ENCODE results near the gene ACTR8.

The ACTR8 gene

DNA sequence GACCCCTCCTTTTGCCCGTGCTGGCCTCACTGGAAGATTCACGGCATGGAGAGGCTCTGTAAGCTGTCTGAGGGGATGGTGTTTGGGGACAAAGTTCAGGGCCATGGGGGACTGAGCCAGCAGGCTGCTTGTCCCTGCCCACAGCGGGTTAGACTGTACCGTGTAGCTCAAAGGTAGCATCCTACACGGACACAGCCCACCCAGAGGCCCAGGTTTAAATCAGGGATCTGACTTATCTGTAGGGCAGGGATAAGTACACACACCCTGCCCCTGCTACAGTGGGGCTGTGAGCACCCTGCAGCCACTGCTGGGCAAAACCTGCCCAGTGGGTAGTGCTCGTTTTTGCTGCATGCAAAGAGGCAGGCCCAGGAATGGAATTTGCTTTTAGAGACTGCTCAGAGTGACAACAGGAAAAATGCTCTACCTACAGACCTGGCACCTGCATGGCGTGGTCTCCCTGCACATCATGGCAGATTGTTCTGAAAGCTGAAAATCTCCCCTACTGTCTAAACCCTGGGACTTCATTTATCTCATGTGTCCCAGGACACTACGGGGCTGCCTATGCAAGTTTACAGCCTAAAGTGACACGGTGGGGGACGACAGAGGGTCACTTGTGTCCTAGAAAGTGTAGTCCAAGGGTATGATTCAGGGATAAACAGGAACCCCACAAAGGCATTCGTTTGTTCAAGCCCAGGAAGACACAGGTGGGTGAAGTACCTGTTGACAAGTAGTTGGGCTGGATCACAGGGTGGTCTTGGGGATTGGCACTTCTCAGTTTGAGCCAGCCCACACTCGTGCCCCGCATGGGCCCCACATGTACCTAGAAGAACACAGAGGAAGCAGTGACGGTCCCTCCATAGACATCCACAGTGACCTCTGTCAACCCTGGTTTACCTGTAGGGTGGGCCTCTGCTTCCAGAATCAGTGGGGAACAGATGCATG, 63.5 kb downstream of the ACTR8 start:
- Mint-ChIP-seq H3K4me3 (no peak overlapping the region), H3K27ac (no peak overlapping the region), H3K9me3 (no peaks in the 10 kb centered on the region), H3K27me3 (no peaks in the 10 kb centered on the region), H3K4me1 (ENCODE audit: low read depth) (no peaks in the 10 kb centered on the region), H3K36me3 (ENCODE audit: low read depth) (no peaks in the 10 kb centered on the region)

DNA sequence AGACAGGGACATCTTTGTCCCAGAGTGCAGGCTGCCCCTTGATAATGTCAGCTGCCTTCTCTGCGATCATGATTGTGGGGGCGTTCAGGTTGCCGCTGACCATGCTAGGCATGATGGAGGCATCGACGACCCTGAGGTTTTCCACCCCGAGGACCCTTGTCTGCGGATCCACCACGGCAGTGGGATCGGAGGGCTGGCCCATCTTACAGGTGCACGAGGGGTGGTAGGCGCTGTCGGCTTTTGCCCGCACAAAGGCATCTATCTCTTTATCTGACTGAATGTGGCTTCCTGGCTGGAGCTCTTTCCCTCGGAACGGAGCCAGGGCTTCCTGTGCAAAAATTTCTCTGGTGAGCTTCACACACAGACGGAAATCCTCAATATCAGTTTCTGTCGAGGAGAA, 64.1 kb downstream of the ACTR8 start:
- Mint-ChIP-seq H3K27ac (no peak overlapping the region), H3K4me3 (no peak overlapping the region), H3K36me3 (ENCODE audit: low read depth) (no peaks in the 10 kb centered on the region), H3K4me1 (ENCODE audit: low read depth) (no peaks in the 10 kb centered on the region), H3K27me3 (no peaks in the 10 kb centered on the region), H3K9me3 (no peaks in the 10 kb centered on the region)

DNA sequence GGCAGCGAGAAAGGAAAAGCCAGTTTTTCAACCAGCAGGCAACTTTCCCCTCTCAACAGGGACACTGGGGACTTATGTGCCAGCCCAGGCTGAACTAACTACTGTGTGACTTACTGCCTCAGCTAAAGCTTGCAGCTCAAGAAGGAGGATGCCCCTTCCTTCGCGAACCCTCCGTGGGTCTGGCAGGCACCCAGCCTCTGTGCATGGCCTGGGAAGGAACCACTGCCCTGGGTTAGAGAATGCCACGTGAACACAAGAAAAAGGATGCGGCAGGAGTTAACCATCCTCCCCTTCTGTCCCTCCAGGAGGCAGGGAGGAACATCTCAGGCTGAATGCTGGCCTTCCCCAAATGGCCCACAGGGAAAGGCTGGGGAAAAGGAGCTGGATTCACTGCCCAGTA, 64.7 kb downstream of the ACTR8 start:
- no peaks in the 10 kb centered on the region for H3K4me1 Mint-ChIP-seq (ENCODE audit: low read depth)
- no peak overlapping the region for H3K4me3 Mint-ChIP-seq
- H3K27ac Mint-ChIP-seq = no peak overlapping the region
- no peaks in the 10 kb centered on the region for H3K9me3 Mint-ChIP-seq
- H3K27me3 Mint-ChIP-seq = no peaks in the 10 kb centered on the region
- no peaks in the 10 kb centered on the region for H3K36me3 Mint-ChIP-seq (ENCODE audit: low read depth)

Measured in stimulated activated naive CD8-positive, alpha-beta T cell treated with anti-CD3 and anti-CD28 coated beads, Interleukin-15, Interleukin-2, amounts not matched to agents 100 ng/mL and 50 ng/mL, for 24 hours (primary cell).